ENCODE results near the gene ELOVL1. TPM values are rescaled to one million over a fixed set of nuclear protein-coding genes. Genes with fewer than 3 reads are reported as not detected.

Gene ELOVL1
- total and polyA plus RNA-seq, 2 of the 13 experiments (the other 11 are each of a cell fraction or from before 2014, with no cell fraction given): 55.2 to 77.4 TPM

- TF ChIP-seq ZNF703 (CRISPR knock-in tag; IDR thresholded peaks at IDR 0.05; ENCODE audit: borderline replicate concordance): no peak
- TF ChIP-seq ZSCAN25 (CRISPR knock-in tag; IDR thresholded peaks at IDR 0.05): peak; percentile 32; the same call in 1 of the 2 replicates
- no peak for TF ChIP-seq ZNF724P (CRISPR knock-in tag; IDR thresholded peaks at IDR 0.05; ENCODE audit: borderline replicate concordance)
- no peak for TF ChIP-seq ZBTB34 (CRISPR knock-in tag; IDR thresholded peaks at IDR 0.05)
- TF ChIP-seq HOMEZ (CRISPR knock-in tag; IDR thresholded peaks at IDR 0.05; ENCODE audit: low read depth): no peak
- peak; percentile 81; the same call in 1 of the 2 replicates for TF ChIP-seq ZNF335 (CRISPR knock-in tag; IDR thresholded peaks at IDR 0.05)
- peak; percentile 71; the same call in 1 of the 2 replicates for TF ChIP-seq KAT7 (CRISPR knock-in tag; IDR thresholded peaks at IDR 0.05; ENCODE audit: borderline replicate concordance)
- TF ChIP-seq KDM3A (CRISPR knock-in tag; IDR thresholded peaks at IDR 0.05; ENCODE audit: low read depth): peak; percentile 60; the same call in 1 of the 2 replicates
- peak; percentile 82; the same call in 1 of the 2 replicates for TF ChIP-seq WIZ (CRISPR knock-in tag; IDR thresholded peaks at IDR 0.05)
- TF ChIP-seq ELF4 (CRISPR knock-in tag; IDR thresholded peaks at IDR 0.05; ENCODE audit: borderline replicate concordance): peak; percentile 93
- TF ChIP-seq, protein P1, sequence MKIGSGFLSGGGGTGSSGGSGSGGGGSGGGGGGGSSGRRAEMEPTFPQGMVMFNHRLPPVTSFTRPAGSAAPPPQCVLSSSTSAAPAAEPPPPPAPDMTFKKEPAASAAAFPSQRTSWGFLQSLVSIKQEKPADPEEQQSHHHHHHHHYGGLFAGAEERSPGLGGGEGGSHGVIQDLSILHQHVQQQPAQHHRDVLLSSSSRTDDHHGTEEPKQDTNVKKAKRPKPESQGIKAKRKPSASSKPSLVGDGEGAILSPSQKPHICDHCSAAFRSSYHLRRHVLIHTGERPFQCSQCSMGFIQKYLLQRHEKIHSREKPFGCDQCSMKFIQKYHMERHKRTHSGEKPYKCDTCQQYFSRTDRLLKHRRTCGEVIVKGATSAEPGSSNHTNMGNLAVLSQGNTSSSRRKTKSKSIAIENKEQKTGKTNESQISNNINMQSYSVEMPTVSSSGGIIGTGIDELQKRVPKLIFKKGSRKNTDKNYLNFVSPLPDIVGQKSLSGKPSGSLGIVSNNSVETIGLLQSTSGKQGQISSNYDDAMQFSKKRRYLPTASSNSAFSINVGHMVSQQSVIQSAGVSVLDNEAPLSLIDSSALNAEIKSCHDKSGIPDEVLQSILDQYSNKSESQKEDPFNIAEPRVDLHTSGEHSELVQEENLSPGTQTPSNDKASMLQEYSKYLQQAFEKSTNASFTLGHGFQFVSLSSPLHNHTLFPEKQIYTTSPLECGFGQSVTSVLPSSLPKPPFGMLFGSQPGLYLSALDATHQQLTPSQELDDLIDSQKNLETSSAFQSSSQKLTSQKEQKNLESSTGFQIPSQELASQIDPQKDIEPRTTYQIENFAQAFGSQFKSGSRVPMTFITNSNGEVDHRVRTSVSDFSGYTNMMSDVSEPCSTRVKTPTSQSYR (CRISPR knock-in tag; IDR thresholded peaks at IDR 0.05; ENCODE audit: borderline replicate concordance): peak; percentile 56; the same call in 1 of the 2 replicates
- TF ChIP-seq, protein P2, sequence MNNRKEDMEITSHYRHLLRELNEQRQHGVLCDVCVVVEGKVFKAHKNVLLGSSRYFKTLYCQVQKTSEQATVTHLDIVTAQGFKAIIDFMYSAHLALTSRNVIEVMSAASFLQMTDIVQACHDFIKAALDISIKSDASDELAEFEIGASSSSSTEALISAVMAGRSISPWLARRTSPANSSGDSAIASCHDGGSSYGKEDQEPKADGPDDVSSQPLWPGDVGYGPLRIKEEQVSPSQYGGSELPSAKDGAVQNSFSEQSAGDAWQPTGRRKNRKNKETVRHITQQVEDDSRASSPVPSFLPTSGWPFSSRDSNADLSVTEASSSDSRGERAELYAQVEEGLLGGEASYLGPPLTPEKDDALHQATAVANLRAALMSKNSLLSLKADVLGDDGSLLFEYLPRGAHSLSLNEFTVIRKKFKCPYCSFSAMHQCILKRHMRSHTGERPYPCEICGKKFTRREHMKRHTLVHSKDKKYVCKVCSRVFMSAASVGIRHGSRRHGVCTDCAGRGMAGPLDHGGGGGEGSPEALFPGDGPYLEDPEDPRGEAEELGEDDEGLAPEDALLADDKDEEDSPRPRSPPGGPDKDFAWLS (CRISPR knock-in tag; IDR thresholded peaks at IDR 0.05; ENCODE audit: borderline replicate concordance): no peak
- TF ChIP-seq RXRA (CRISPR knock-in tag; IDR thresholded peaks at IDR 0.05): peak; percentile 90
- peak; percentile 20; the same call in 1 of the 2 replicates for TF ChIP-seq ZNF567 (CRISPR knock-in tag; IDR thresholded peaks at IDR 0.05; ENCODE audit: borderline replicate concordance)
- no peak for TF ChIP-seq JUN (CRISPR knock-in tag; IDR thresholded peaks at IDR 0.05)
- peak; percentile 35 for TF ChIP-seq PHF5A (CRISPR knock-in tag; IDR thresholded peaks at IDR 0.05; ENCODE audit: low read depth, unreplicated experiment)
- no peak for TF ChIP-seq ZSCAN12 (CRISPR knock-in tag; IDR thresholded peaks at IDR 0.05)
- TF ChIP-seq SRSF9 (IDR thresholded peaks at IDR 0.05; ENCODE audit: borderline replicate concordance, insufficient read depth, low read depth, low read length, poor library complexity, severe bottlenecking): no peak
- no peak for TF ChIP-seq ZNF850 (CRISPR knock-in tag; conservative IDR thresholded peaks at IDR 0.05)
These were observed 21.8 kb upstream of the ELOVL1 start, which contains the start of the genes MED8 and SZT2 (continued) for GRCh38 chr1:43389326-43390313.
